GM18951 (cell line): ENCODE results near the gene TMEM140.

Source experiments
- POLR2A ChIP-seq: IDR thresholded peaks from 4 replicates; pipeline ENCODE4 v1.6.1; 2011; ENCODE audit warnings: mild to moderate bottlenecking; ENCODE audit not compliant: insufficient read length, insufficient read depth; ENCODE audit errors: extremely low read depth
- in situ Hi-C: fragments of 300-500 bp; cut with MboI; formaldehyde crosslinking; loops from one replicate; pipeline ENCODE4 v1.12.0; 2022; ENCODE audit warnings: low sequenced_read_pairs, mixed read lengths, inconsistent platforms; ENCODE audit not compliant: unreplicated experiment

Gene TMEM140

GRCh38 chr7:135170274-135170997 is 22.6 kb downstream of the TMEM140 start, which contains the start of gene CYREN:
TSS of gene CYREN (minus strand) at chr7:135170707. CDS start at chr7:135168922, 1,785 bp downstream.
- in situ Hi-C loops: loop anchor here (10.0 kb wide), 1 partner anchor 406 kb away; no protein-coding TSS in a partner anchor
- peak; percentile 74 for TF ChIP-seq POLR2A

GRCh38 chr7:135170998-135171481 is 23.2 kb downstream of the TMEM140 start:
- in situ Hi-C loops: loop anchor here (10.0 kb wide), 1 partner anchor 406 kb away; no protein-coding TSS in a partner anchor

- in situ Hi-C loops: loop anchor here (10.0 kb wide), 1 partner anchor 407 kb away; no protein-coding TSS in a partner anchor
Observed at GRCh38 chr7:135171581-135172291, 23.9 kb downstream of the TMEM140 start.

- in situ Hi-C loops: loop anchor here (10.0 kb wide), 1 partner anchor 409 kb away; no protein-coding TSS in a partner anchor
Observed at GRCh38 chr7:135173916-135174315, 26.0 kb downstream of the TMEM140 start.

- in situ Hi-C loops: loop anchor here (10.0 kb wide), 1 partner anchor 410 kb away; no protein-coding TSS in a partner anchor
- TF ChIP-seq POLR2A: no peak
Observed at GRCh38 chr7:135174941-135175340, 27.1 kb downstream of the TMEM140 start.

- in situ Hi-C loops: loop anchor here (10.0 kb wide), 1 partner anchor 411 kb away; no protein-coding TSS in a partner anchor
- TF ChIP-seq POLR2A: no peak
Observed at GRCh38 chr7:135175931-135176330, 28.1 kb downstream of the TMEM140 start.

- no peak for TF ChIP-seq POLR2A
- in situ Hi-C loops: loop anchor here (10.0 kb wide), 1 partner anchor 412 kb away; no protein-coding TSS in a partner anchor
Observed at GRCh38 chr7:135177028-135177696, 29.3 kb downstream of the TMEM140 start.

- no peak for TF ChIP-seq POLR2A
- in situ Hi-C loops: loop anchor here (10.0 kb wide), 1 partner anchor 414 kb away; no protein-coding TSS in a partner anchor
Observed at GRCh38 chr7:135178364-135178763, 30.5 kb downstream of the TMEM140 start.

- no peak for TF ChIP-seq POLR2A
- in situ Hi-C loops: loop anchor here (10.0 kb wide), 1 partner anchor 415 kb away; no protein-coding TSS in a partner anchor
Observed at GRCh38 chr7:135179321-135179925, 31.6 kb downstream of the TMEM140 start.

- TF ChIP-seq POLR2A: no peak
- in situ Hi-C loops: no loop called here
Observed at GRCh38 chr7:135180122-135180521, 32.2 kb downstream of the TMEM140 start.

- in situ Hi-C loops: no loop called here
- TF ChIP-seq POLR2A: no peak
Observed at GRCh38 chr7:135181261-135181928, 33.5 kb downstream of the TMEM140 start.

- in situ Hi-C loops: no loop called here
- TF ChIP-seq POLR2A: peak; percentile 13
Observed at GRCh38 chr7:135181929-135182678, 34.2 kb downstream of the TMEM140 start.
